Thyroid gland (tissue), 4 donors: Measurements from ENCODE around the gene ELFN1. TPM values are rescaled to one million over a fixed set of nuclear protein-coding genes. Genes with fewer than 3 reads are reported as not detected.

Experiments used
- DNase-seq, 2 donors: peaks; one replicate each; pipeline ENCODE4 v3.0.0-alpha.2; 2019
- H3K27ac ChIP-seq, 3 donors: fragments of 200-600 bp; sonication (generic); 1 replicate in 2 of 3; 2 replicates in 1 of 3; pipeline ENCODE4 v1.5.1; 2016 to 2019; ENCODE audit warnings: mild to moderate bottlenecking in 1 of 3, moderate library complexity in 1 of 3
- H3K27me3 ChIP-seq: fragments of 200-600 bp; sonication (generic); one replicate; pipeline ENCODE4 v1.5.1; 2019
- H3K36me3 ChIP-seq, 2 donors: fragments of 200-600 bp; sonication (generic); one replicate each; pipeline ENCODE4 v1.5.1; 2016 to 2019
- H3K4me1 ChIP-seq, 2 donors: fragments of 200-600 bp; sonication (generic); one replicate each; pipeline ENCODE4 v1.5.1; 2017 to 2019
- H3K4me3 ChIP-seq, 3 donors: fragments of 200-600 bp; sonication (generic); replicated peaks in 1 of 3; 1 replicate in 2 of 3; 2 replicates in 1 of 3; pipeline ENCODE4 v1.5.1; 2016; ENCODE audit warnings: mild to moderate bottlenecking in 1 of 3
- H3K9me3 ChIP-seq: fragments of 200-600 bp; sonication (generic); one replicate; pipeline ENCODE4 v1.5.1; 2017
- CTCF ChIP-seq, 6 experiments: fragments of 200-600 bp in 3 of 6; fragments of 450-650 bp in 3 of 6; sonication (generic) in 3 of 6; IDR thresholded peaks; one replicate each; pipeline ENCODE4 v1.5.1; 2016 to 2019; ENCODE audit warnings: antibody characterized with exemption in 6 of 6, mild to moderate bottlenecking in 2 of 6, inconsistent platforms in 1 of 6, moderate library complexity in 1 of 6
- POLR2A ChIP-seq, 2 donors: fragments of 450-650 bp; IDR thresholded peaks; one replicate each; pipeline ENCODE4 v1.6.1; 2017; ENCODE audit warnings: antibody characterized with exemption in 2 of 2, mild to moderate bottlenecking in 2 of 2, moderate library complexity in 1 of 2
- WGBS, 2 donors: methylation state at CpG; one replicate each; pipeline ENCODE4 v1.1.5; 2017; 5-methylcytosine and 5-hydroxymethylcytosine counted together
- intact Hi-C: fragments of 100-400 bp; cut with DNase I; formaldehyde crosslinking; loops from one replicate; pipeline ENCODE4 v1.15.1; 2023
- total RNA-seq, 4 donors: library from RNA; depleted of rRNA; stranded (reverse); fragments of >200 nt; gene quantifications; one replicate each; pipeline ENCODE4 v1.2.3, GENCODE V29; 2016

ELFN1 gene
- total RNA-seq, 4 donors from 2014 or later: 0.11 to 0.96 (median 0.54) TPM

GRCh38 chr7:1692515-1693418, 22.7 kb downstream of the ELFN1 start:
- no peaks in the 10 kb centered on the region for H3K27me3 ChIP-seq
- no peaks in the 10 kb centered on the region for H3K4me1 ChIP-seq
- WGBS, 2 donors: 91% methylated on average over 25 to 26 of the region's 27 CpGs
- no peak overlapping the region for H3K27ac ChIP-seq
- TF ChIP-seq POLR2A (IDR thresholded peaks at IDR 0.05) (no peak), CTCF (IDR thresholded peaks at IDR 0.05) (no peak)
- H3K9me3 ChIP-seq: no peaks in the 10 kb centered on the region
- H3K4me3 ChIP-seq: no peak overlapping the region
- no peak for DNase-seq
- H3K36me3 ChIP-seq: no peaks in the 10 kb centered on the region
- intact Hi-C loops: no loop called here

GRCh38 chr7:1693419-1693990, 23.4 kb downstream of the ELFN1 start:
- H3K27ac ChIP-seq: no peak overlapping the region
- intact Hi-C loops: no loop called here
- WGBS, 2 donors: 74 to 94% methylated on average over 8 to 12 of the region's 25 CpGs
- H3K9me3 ChIP-seq: no peaks in the 10 kb centered on the region
- no peak for TF ChIP-seq CTCF (IDR thresholded peaks at IDR 0.05)
- no peak for TF ChIP-seq POLR2A (IDR thresholded peaks at IDR 0.05)
- no peaks in the 10 kb centered on the region for H3K27me3 ChIP-seq
- no peak for DNase-seq
- no peaks in the 10 kb centered on the region for H3K4me1 ChIP-seq
- H3K36me3 ChIP-seq: no peaks in the 10 kb centered on the region
- no peak overlapping the region for H3K4me3 ChIP-seq

- intact Hi-C loops: no loop called here
- H3K4me3 ChIP-seq: no peak overlapping the region
- WGBS, 2 donors: 41 to 48% methylated on average over 13 to 16 of the region's 16 CpGs
- no peak overlapping the region for H3K27ac ChIP-seq
- no peaks in the 10 kb centered on the region for H3K9me3 ChIP-seq
- no peak for DNase-seq
- TF ChIP-seq CTCF (IDR thresholded peaks at IDR 0.05) (no peak), POLR2A (IDR thresholded peaks at IDR 0.05) (no peak)
- H3K27me3 ChIP-seq: no peaks in the 10 kb centered on the region
- no peaks in the 10 kb centered on the region for H3K36me3 ChIP-seq
- no peaks in the 10 kb centered on the region for H3K4me1 ChIP-seq
Measured at GRCh38 chr7:1693991-1694524, 24.0 kb downstream of the ELFN1 start.

- TF ChIP-seq POLR2A (IDR thresholded peaks at IDR 0.05) (no peak), CTCF (IDR thresholded peaks at IDR 0.05) (no peak)
- 72 to 93% methylated on average over 14 to 20 of the region's 31 CpGs for WGBS, 2 donors
- no peaks in the 10 kb centered on the region for H3K9me3 ChIP-seq
Measured at GRCh38 chr7:1694611-1695511, 24.8 kb downstream of the ELFN1 start.

More at GRCh38 chr7:1694611-1695511, 24.8 kb downstream of the ELFN1 start:
- no peak overlapping the region for H3K27ac ChIP-seq
- no peak overlapping the region for H3K4me3 ChIP-seq
- H3K4me1 ChIP-seq: no peaks in the 10 kb centered on the region
- H3K27me3 ChIP-seq: no peaks in the 10 kb centered on the region
- DNase-seq: no peak
- no peaks in the 10 kb centered on the region for H3K36me3 ChIP-seq
- intact Hi-C loops: no loop called here
